HG02938 (cell line): Measurements from ENCODE around the gene HK2.
A peak's percentile ranks its signal among the peaks of the same experiment; 100 is the strongest.
"Not testable (repeated sequence)": the region's sequence is repeated elsewhere in the genome, so short reads cannot be mapped to it uniquely, and the experiment has no call there.

ENCODE experiments used
- ATAC-seq: cut with Tn5 transposase; IDR thresholded peaks from one replicate; pipeline ENCODE4 v1.9.1; 2021; ENCODE audit warnings: mild to moderate bottlenecking, moderate library complexity; ENCODE audit not compliant: unreplicated experiment

Gene HK2

GRCh38 chr2:74833418-74834233, at the start of gene HK2:
TSS of gene HK2 (plus strand) at chr2:74834127. CDS start at chr2:74834581, 454 bp downstream.
- peak; percentile 71 for ATAC-seq

GRCh38 chr2:74789271-74789670, 44.7 kb upstream of the HK2 start:
- ATAC-seq, result no peak

- no peak for ATAC-seq
These were observed 41.6 kb upstream of the HK2 start for GRCh38 chr2:74792282-74792681.

- ATAC-seq, result not testable (repeated sequence)
These were observed 39.0 kb upstream of the HK2 start for GRCh38 chr2:74794878-74795277.

- no peak for ATAC-seq
These were observed 27.5 kb upstream of the HK2 start for GRCh38 chr2:74806355-74806839.

GRCh38 chr2:74806920-74807319, 27.0 kb upstream of the HK2 start:
- ATAC-seq, result no peak

GRCh38 chr2:74812787-74813590, 20.9 kb upstream of the HK2 start:
- ATAC-seq, result no peak

GRCh38 chr2:74814102-74814501, 19.8 kb upstream of the HK2 start:
- ATAC-seq, result no peak

GRCh38 chr2:74815941-74816340, 18.0 kb upstream of the HK2 start:
- ATAC-seq, result no peak

- ATAC-seq, result no peak
These were observed 17.2 kb upstream of the HK2 start for GRCh38 chr2:74816540-74817303.

- no peak for ATAC-seq
These were observed 16.6 kb upstream of the HK2 start for GRCh38 chr2:74817304-74817675.

GRCh38 chr2:74819702-74820101, 14.2 kb upstream of the HK2 start:
- no peak for ATAC-seq

- no peak for ATAC-seq
These were observed 12.5 kb upstream of the HK2 start for GRCh38 chr2:74821177-74822126.

GRCh38 chr2:74822771-74823566, 11.0 kb upstream of the HK2 start:
- ATAC-seq, result no peak

- ATAC-seq, result no peak
These were observed 9.2 kb upstream of the HK2 start for GRCh38 chr2:74824679-74825078.

GRCh38 chr2:74828543-74828942, 5.4 kb upstream of the HK2 start:
- no peak for ATAC-seq

GRCh38 chr2:74831693-74832530, 2.0 kb upstream of the HK2 start:
- no peak for ATAC-seq

GRCh38 chr2:74834234-74834791, 386 bp downstream of the HK2 start:
- peak; percentile 10 for ATAC-seq
